ENCODE results near the gene CBY1. TPM values are rescaled to one million over a fixed set of nuclear protein-coding genes. Genes with fewer than 3 reads are reported as not detected.

CBY1 gene
- total RNA-seq, 1 donor from 2014 or later = 14.0 TPM

GRCh38 chr22:38652859-38653258, 3.6 kb upstream of the CBY1 start:
- Histone ChIP-seq H3K27ac (no peak overlapping the region), H3K27me3 (no peaks in the 10 kb centered on the region), H3K4me1 (peaks cover 0 to 9% of the 10 kb centered on the region in 2 donors), H3K36me3 (no peaks in the 10 kb centered on the region), H3K4me3 (no peak overlapping the region), H3K9me3 (no peaks in the 10 kb centered on the region)
- no peak for DNase-seq (ENCODE audit: low spot score in 2 of 2)
- no peak for TF ChIP-seq CTCF (IDR thresholded peaks at IDR 0.05)
- intact Hi-C loops (cut with DNase I) = no loop called here

GRCh38 chr22:38653741-38654140, 2.7 kb upstream of the CBY1 start:
- peaks cover 0 to 9% of the 10 kb centered on the region in 2 donors for H3K4me1 ChIP-seq
- no peaks in the 10 kb centered on the region for H3K27me3 ChIP-seq
- no peaks in the 10 kb centered on the region for H3K9me3 ChIP-seq
- DNase-seq (ENCODE audit: low spot score in 2 of 2) = no peak
- no peak for TF ChIP-seq CTCF (IDR thresholded peaks at IDR 0.05)
- no peak overlapping the region for H3K27ac ChIP-seq
- no peaks in the 10 kb centered on the region for H3K36me3 ChIP-seq
- intact Hi-C loops (cut with DNase I) = no loop called here
- H3K4me3 ChIP-seq = no peak overlapping the region

- DNase-seq (ENCODE audit: low spot score in 2 of 2) = no peak
- Histone ChIP-seq H3K4me3 (peak overlapping the region; percentile 82 to 88), H3K9me3 (no peaks in the 10 kb centered on the region), H3K4me1 (peaks cover 0 to 9% of the 10 kb centered on the region in 2 donors), H3K27ac (peak overlapping the region in 1 of 2 donors; percentile 68), H3K36me3 (no peaks in the 10 kb centered on the region), H3K27me3 (no peaks in the 10 kb centered on the region)
- intact Hi-C loops (cut with DNase I) = no loop called here
- TF ChIP-seq CTCF (IDR thresholded peaks at IDR 0.05) = no peak
Measured at GRCh38 chr22:38655519-38656255, 751 bp upstream of the CBY1 start.

GRCh38 chr22:38657045-38657909, 839 bp downstream of the CBY1 start:
- Histone ChIP-seq H3K36me3 (no peaks in the 10 kb centered on the region), H3K9me3 (no peaks in the 10 kb centered on the region), H3K27me3 (no peaks in the 10 kb centered on the region), H3K27ac (peak overlapping the region; percentile 68 to 79), H3K4me1 (peaks cover 0 to 9% of the 10 kb centered on the region in 2 donors), H3K4me3 (peak overlapping the region; percentile 82 to 88)
- intact Hi-C loops (cut with DNase I) = no loop called here
- DNase-seq (ENCODE audit: low spot score in 2 of 2) = no peak
- no peak for TF ChIP-seq CTCF (IDR thresholded peaks at IDR 0.05)

- H3K27ac ChIP-seq = peak overlapping the region; percentile 40 to 52
- peak in 1 of 2 donors; percentile 63 for DNase-seq (ENCODE audit: low spot score in 2 of 2)
Measured at GRCh38 chr22:38674888-38675287, 18.4 kb downstream of the CBY1 start.

More at GRCh38 chr22:38674888-38675287, 18.4 kb downstream of the CBY1 start:
- H3K9me3 ChIP-seq = no peaks in the 10 kb centered on the region
- no peak for TF ChIP-seq CTCF (IDR thresholded peaks at IDR 0.05)
- no peaks in the 10 kb centered on the region for H3K27me3 ChIP-seq
- intact Hi-C loops (cut with DNase I) = no loop called here
- H3K4me1 ChIP-seq = peaks cover 0 to 4% of the 10 kb centered on the region in 2 donors
- no peak overlapping the region for H3K4me3 ChIP-seq
- H3K36me3 ChIP-seq = peaks cover 20 to 22% of the 10 kb centered on the region in 2 donors
